Thyroid gland (tissue), 4 donors: ENCODE results near the gene DIP2C.
A peak's percentile ranks its signal among the peaks of the same experiment; 100 is the strongest.

Experiments
- POLR2A ChIP-seq, 2 donors: fragments of 450-650 bp; IDR thresholded peaks; one replicate each; pipeline ENCODE4 v1.6.1; 2017; ENCODE audit warnings: antibody characterized with exemption in 2 of 2, mild to moderate bottlenecking in 2 of 2, moderate library complexity in 1 of 2
- TF ChIP-seq, protein P1 (sequence below), 6 experiments: fragments of 200-600 bp in 3 of 6; fragments of 450-650 bp in 3 of 6; sonication (generic) in 3 of 6; IDR thresholded peaks; one replicate each; pipeline ENCODE4 v1.5.1; 2016 to 2019; ENCODE audit warnings: antibody characterized with exemption in 6 of 6, mild to moderate bottlenecking in 2 of 6, inconsistent platforms in 1 of 6, moderate library complexity in 1 of 6

DNA sequence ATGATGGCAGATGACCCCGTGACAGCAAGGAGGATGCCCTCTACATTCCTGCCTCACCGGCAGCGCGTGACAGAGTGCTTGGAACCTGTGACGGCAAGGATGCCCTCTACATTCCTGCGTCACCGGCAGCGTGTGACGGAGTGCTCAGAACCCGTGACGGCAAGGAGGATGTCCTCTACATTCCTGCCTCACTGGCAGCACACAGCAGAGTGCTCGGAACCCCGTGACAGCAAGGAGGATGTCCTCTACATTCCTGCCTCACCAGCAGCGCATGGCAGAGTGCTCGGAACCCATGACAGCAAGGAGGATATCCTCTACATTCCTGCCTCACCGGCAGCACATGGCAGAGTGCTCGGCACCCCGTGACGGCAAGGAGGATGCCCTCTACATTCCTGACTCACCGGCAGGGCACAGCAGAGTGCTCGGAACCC is 231.0 kb downstream of the DIP2C start:
- peak in 1 of 2 donors; percentile 26 for TF ChIP-seq POLR2A (IDR thresholded peaks at IDR 0.05)
- TF ChIP-seq, protein P1, sequence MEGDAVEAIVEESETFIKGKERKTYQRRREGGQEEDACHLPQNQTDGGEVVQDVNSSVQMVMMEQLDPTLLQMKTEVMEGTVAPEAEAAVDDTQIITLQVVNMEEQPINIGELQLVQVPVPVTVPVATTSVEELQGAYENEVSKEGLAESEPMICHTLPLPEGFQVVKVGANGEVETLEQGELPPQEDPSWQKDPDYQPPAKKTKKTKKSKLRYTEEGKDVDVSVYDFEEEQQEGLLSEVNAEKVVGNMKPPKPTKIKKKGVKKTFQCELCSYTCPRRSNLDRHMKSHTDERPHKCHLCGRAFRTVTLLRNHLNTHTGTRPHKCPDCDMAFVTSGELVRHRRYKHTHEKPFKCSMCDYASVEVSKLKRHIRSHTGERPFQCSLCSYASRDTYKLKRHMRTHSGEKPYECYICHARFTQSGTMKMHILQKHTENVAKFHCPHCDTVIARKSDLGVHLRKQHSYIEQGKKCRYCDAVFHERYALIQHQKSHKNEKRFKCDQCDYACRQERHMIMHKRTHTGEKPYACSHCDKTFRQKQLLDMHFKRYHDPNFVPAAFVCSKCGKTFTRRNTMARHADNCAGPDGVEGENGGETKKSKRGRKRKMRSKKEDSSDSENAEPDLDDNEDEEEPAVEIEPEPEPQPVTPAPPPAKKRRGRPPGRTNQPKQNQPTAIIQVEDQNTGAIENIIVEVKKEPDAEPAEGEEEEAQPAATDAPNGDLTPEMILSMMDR (IDR thresholded peaks at IDR 0.05) = peak in 3 of 6 experiments; percentile 20 to 46 (median 28)
